ENCODE results near the gene KCNQ1.

GRCh38 chr11:2846470-2846869 is 401.7 kb downstream of the KCNQ1 start:
- TF ChIP-seq CTCF (IDR thresholded peaks at IDR 0.05), result no peak
- no peak for TF ChIP-seq POLR2A (IDR thresholded peaks at IDR 0.05)

Measured in lower leg skin (tissue), 3 donors.